HuH-7.5 (cell line): ENCODE measurements around the gene ATP1B3.
A peak's percentile ranks its signal among the peaks of the same experiment; 100 is the strongest.
"Not testable (repeated sequence)": the region's sequence is repeated elsewhere in the genome, so short reads cannot be mapped to it uniquely, and the experiment has no call there.

Source experiments
- DNase-seq: peaks from one replicate; pipeline ENCODE4 v3.0.0; 2011; ENCODE audit warnings: low spot score

Gene ATP1B3

DNA sequence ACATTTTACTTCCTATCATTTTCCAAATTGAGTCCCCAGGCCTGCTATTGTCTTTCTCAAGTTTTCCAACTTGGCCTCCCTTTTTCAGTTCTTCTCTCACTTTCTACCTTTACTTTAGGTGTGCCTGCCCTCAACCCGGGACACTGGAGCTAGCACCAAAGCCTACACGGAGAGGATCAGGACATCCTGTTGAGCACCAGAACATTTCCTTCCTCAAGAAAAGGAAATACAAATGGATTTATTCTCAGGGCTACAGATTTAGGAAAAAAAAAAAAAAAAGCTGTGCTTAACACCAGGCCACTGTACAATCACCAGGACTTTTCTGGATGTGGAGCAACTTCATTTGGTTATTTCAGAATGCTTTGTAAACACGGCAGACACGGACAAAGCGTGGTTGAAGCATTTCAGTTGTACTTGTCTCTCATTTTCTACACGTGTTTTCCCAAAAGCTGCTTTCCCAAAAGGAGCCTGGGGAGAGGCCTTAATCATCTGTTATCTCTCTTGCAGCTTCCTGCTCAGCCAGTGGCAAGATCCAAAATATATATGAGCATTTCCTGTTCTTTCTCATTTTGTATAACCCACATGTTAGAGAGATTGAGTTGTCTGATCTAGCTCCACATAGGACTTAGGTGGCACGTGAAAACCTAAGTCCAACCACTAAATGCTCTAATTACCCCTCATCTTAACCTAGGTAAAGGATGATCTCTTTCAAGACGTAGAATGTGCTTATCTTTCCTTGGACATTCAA lies 15.5 kb upstream of the ATP1B3 start:
- no peak for DNase-seq

DNA sequence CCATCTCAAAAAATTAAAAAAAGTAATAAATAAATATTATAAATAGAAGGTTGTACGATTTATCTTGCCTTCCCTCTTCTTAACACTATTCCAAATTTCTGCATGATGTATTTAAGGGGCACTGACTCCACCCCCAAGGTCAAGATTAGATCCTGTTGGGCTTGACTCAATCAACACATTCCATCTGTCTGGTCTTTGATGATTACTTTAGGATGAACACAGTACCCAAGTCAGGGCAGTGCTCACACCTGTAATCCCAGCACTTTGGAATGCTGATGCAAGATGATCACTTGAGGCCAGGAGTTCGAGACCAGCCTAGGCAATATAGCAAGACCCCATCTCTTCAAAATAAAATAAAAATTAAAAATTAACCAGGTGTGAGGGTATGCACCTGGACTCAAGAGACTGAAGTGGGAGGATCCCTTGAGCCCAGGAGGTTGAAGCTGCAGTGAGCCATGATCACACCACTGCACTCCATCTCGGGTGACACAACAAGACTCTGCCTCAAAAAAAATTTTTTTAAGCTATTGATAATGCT lies 14.1 kb upstream of the ATP1B3 start:
- no peak for DNase-seq

DNA sequence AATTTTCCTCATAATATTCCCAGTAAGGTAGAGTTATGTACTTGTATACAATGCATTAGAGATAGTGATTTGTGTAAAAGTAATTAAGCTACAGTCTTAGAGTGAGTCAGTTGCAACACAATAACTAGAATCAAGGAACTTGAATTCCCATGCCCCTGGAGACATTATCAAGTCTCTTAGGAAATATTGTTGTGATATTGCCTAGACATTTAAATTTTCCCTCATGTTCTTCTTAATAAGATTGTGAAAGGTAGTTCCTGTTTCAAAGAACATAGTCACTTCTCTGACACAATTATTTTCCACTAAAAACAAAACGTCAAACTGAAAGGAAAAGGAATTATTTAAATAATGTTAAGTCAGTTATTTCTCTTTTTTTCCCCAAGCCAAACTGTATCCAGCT lies 13.0 kb upstream of the ATP1B3 start:
- DNase-seq: no peak

DNA sequence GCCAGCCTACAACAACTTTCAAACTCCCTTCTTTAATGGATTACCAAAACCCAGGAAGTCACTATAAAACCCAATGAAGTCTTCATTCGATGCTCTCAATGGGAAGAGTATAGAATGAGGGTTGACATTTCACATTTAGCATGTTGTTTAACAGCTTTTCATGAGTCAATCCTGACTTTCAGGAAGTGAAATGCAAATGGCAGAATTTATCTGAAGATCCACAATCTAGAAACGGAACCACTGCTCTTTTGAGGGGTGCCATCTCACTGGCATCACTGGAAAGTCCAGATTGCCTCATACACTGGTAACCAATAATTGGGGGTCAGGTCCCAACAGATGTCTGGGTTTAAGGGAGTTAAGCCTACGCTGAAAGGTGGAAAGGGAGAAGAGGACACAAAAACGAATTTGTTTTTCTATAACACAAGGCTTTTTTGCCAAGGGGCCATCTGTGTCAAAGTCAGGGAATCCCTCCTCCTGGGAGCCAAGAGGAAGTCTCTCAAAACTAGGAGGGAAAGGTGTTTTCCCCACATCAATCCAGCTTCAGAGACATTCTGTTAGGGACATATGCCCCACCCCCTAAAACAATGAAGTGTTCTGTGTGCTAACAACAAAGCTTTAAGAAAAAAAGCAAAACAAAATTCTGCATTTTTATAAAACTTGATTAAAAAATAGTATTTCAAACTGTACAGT lies 12.0 kb upstream of the ATP1B3 start:
- no peak for DNase-seq

DNA sequence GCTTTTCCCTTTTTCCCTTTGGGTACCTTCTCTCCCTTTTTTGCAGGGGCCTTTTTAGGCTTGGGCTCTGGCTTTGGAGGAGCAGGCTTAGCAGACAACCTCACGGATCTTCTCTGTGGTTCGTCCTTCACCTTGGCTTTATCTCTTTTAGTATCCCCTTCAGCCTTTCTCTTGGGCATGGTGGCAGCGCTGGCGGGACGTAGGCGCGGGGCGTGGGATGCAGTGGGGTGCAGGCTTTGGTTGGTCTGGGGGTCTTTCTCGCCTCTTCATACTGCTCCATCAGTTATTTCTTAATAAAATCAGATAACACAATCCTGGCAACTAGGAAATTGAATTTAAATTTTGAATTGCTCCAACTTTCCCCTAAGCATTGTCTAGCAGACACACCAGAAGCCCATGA lies 11.3 kb upstream of the ATP1B3 start:
- no peak for DNase-seq

DNA sequence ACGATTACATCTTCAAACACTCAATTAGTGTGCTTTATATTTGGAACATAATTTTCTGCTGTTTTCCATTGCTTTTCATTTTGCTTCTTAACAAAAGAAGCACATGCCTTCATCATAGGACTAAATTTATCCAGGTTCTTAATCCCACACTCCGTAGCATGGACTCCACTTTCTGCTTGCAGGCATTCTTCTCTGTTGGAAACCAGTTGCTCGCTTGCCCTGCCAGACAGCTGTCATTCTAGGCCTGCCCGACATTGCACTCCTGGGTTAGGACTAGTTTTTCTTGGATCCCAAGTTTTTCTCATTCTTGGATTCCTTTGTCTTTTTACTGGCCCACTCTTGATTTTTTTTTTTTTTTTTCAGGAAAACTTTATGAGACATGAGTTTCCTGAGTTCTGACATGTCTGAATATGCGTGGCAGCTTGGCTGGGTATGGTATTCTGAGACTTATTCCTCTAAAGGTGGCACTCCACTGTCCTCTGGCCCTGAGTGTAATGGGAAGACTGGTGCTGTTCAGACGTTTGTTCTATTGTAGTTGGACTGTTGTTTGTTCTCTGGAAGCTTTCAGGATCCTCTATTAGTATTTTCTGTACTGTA lies 6.3 kb upstream of the ATP1B3 start:
- DNase-seq: no peak

DNA sequence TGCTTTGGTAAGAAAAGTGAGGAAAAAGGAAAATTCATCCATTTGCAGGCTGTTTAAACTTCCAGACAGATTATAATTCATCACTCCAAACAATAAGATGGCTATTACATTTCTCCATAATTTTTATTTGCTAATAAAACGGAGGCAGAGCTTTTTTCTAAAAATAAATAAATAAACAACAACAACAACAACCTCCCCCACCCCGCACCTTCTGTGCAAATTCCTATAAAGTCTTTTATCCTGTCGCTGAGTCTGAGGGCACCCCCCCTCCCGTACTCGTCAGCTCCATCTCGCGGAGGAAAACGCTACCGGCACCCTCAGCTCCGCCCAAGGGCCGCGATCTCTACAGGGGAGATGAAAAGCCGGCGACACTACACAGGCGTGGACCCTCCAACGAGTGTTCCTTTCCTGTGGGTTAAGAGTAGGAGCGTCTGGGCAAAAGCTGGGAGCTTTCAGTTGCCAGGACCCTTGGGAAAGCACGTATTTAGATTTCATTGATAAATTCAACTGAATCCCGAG lies 1.0 kb upstream of the ATP1B3 start:
- peak; percentile 79 for DNase-seq

DNA sequence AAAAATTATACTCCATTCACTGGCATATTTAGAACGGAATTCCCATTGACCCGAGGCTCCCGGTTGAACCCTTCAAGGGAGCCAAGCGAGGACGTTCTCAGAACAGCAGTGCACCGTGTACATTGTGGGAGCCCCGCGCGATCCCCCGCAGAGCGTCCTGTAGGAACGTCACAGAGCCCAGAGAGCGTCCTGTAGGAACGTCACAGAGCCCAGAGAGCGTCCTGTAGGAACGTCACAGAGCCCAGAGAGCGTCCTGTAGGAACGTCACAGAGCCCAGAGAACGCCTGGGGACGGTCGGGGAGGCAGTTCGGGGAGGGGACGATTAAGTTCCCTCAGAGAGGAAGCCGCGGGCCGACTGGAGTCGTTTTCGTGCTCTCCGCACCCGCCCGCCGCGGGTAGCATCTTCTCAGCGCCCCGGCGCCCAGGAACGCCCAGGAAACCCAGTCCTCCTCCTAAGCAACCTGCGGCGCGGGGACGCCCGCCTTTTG lies 506 bp upstream of the ATP1B3 start:
- DNase-seq: peak; percentile 16

DNA sequence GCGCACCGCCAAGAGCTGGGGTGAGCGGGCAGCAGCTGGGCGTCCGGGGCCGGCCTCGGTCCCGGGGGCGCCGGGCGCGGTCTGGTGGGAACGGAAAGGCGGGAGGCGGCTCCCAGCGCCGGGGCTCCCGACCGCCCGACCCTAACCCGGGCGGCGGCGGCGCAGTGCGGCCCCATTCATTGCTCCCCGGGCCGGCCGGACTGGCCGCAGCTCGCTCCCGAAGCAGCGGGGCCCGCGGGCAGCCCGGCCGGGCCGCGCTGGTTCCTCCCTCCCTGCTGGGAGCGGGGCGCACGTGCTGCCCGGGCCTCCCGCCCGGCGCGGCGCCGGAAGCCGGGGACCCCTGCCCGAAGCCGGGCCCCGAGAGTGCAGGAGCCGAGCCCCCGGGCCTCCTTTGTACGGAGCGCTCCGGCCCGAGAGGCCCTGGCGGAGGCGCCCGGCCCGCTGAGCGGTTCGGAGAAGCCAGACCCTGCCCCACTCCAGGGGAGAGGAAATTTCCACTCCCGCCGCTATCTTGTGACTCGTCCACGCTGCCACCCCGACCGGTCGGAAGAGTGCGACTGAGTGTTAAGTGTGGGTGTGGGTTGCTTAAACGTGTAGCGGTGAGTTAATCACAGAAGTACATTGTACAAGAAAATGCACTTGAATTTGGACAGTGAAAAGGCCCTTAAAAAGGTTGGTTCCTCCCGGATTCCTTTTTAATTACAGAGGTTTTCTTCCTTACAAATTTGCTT lies 613 bp downstream of the ATP1B3 start:
- peak; percentile 27 for DNase-seq

DNA sequence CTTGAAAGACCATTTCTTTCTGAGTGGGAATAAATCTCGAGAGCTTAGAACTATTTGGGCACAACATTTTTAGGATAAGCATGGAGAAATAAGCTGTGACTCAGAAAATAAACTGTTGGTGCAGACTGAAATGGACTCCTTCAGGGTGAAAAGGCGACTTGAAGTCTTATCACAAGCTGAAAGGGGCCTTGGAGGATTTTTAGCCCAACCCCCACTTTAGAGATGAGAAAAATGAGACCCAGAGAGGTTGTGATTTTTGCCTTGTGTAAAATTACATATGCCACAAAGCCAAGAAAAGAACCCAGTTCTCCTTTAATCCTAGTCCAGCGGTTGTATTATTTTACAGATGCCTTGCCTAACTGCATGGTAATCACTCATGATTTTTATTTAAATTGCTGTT lies 1.5 kb downstream of the ATP1B3 start:
- no peak for DNase-seq

DNA sequence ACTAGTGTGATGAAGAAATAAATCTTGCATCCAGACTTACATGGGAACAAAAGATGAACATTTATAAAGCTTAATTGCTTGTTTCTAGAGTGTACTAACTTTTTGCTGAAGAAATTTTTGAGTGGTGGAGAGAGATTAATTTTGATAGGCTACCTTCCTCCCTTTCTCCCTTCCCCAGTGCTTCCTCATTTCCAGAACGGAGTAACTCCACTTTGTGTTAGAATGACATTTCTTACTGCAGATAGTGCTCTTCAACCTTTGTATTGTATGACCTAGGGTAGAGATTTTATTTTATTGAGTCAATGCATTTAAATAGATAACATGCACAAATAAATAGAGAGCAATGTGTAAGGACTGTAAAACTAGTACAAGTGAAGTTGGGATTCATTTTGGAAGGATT lies 1.9 kb downstream of the ATP1B3 start:
- no peak for DNase-seq

DNA sequence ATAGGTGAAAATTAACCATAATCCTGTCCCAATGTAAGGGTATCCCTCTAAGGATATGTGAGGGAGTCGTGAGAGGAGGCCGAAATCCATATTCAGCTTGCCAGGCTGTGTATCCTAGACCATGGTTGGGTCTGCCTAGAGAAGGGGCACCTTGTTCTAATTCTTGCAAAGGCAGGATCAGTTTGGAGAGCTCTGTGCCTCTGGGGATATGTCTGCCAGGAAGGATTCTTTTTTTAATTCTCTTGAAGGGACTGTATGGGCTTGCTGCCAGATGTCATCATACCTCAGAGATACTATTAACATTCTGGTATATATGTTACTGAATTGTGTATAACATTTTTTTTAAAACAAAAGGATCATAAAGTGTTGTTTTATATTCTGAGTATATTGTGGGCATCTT lies 2.4 kb downstream of the ATP1B3 start:
- no peak for DNase-seq

DNA sequence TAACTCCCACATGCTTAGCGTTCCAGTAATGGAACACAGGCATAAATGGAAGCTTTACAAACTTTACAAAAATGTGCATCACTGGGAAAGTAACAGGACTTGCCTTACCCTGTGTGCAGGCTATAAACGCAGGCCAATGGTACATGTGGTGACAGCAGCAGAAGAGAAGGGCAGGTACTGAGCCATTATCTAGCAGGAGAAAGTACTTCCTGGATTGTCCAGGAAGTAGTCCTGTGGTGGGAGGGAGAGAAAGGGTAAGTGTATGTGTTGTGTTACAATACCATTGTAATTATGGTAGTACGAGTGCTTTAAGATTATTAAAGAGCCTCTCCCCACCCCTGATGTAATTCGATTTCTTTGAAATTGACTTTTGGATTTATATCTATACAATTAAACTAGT lies 5.3 kb downstream of the ATP1B3 start:
- DNase-seq: no peak

DNA sequence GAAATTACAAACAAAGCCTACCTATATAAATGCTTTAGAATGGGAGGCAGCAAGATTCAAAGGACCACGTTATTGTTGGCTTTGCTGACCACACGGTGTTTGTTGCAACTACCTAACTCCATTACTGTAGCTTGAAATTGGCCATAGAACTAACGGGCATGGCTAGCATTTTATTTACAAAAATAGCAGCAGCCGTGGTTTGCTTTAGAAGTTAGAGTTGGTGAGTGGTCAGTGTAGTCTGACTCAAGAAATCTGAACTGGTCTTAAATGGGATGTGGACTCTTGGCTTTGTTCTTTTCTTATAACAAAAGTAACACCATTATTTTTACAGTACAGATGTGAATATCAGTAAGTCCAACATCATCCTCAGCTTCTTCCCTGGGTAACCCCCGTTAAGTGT lies 10.6 kb downstream of the ATP1B3 start:
- DNase-seq: no peak

DNA sequence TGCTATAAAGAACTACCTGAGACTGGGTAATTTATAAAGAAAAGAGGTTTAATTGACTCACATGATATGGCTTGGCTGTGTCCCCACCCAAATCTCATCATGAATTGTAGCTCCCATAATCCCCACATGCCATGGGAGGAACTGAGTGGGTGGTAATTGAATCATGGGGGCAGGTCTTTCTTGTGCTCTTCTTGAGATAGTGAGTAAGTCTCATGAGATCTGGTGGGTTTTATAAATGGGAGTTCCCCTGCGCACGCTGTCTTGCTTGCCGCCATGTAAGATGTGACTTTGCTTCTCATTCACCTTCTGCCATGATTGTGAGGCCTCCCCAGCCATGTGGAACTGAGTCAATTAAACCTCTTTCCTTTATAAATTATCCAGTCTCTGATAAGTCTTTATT lies 12.1 kb downstream of the ATP1B3 start:
- DNase-seq: not testable (repeated sequence)

DNA sequence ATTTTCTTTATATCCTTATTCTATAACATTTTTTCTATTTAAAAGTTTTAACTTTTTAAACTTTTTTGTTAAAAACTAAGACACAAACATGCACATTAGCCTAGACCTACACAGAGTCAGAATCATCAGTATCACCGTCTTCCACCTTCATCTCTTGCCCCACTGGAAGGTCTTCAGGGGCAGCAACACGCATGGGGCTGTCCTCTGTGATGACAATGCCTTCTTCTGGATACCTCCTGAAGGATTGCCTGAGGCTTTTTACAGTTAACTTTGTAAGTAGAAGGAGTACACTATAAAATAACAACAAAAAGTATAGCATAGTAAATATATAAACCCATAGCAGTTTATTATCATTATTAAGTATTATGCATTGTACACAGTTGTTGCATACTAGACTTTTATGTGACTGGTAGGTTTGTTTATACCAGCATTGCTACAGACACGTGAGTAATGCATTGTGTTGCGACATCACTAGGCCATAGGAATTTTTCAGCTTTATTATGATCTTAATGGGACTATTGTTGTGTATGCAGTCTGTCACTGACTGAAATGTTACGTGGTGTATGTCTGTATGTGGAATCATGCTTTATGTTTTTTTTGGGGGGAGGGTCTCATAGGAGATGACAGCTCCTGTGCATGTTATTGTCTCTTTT lies 18.2 kb downstream of the ATP1B3 start:
- no peak for DNase-seq

DNA sequence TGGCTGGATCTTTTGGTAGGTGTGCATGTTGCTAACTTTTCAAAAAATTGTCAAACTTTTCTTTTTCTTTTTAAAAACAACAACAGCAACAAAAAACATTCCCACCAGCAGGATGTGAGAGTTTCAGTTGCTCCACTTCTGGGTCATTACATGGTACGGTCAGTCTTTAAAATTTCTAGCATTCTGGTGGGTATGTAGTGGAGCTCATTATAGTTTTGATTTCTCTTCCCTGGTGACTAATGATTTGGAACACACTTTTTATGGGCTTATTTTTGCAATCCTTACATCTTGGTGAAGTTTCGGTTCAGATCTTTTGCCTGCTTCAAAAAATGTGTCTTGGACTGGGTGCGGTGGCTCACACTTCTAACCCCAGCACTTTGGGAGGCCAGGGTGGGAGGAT lies 19.3 kb downstream of the ATP1B3 start:
- DNase-seq: no peak

DNA sequence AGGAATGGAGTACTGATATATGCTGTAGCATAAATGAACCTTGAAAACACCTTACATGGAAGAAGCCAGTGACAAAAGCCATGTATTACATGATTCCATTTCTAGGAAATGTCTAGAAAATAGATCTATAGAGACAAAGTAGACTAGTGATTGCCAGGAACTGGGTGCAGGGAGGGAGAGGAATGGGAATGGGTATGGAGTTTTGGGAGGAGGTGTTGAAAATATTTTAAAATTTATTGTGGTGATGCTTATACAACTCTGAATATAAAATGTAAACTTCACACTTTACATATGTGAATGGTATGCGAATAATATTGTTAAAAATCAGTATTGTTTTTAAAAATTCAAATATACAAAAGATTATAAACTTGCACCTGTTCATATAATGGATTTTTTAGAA lies 22.5 kb downstream of the ATP1B3 start:
- DNase-seq: no peak

DNA sequence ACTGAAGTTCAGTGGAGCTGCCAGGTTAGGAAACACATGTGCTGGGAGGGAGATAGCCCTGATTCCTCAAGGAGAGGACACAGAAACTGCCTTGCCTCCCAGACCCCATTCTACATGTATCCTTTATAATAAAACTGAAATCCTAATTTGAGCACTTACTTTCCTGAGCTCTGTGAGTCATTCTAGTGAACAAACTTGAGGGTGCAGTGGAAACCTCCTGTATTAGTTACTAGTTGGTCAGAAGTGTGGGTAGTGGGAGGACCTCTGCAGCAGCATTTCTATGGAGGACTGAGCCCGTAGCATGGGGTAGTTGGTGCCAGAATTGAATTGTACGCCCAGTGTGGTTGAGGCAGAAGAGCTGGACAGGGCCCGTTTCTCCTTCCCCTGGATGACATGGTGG lies 23.9 kb downstream of the ATP1B3 start:
- DNase-seq: no peak

DNA sequence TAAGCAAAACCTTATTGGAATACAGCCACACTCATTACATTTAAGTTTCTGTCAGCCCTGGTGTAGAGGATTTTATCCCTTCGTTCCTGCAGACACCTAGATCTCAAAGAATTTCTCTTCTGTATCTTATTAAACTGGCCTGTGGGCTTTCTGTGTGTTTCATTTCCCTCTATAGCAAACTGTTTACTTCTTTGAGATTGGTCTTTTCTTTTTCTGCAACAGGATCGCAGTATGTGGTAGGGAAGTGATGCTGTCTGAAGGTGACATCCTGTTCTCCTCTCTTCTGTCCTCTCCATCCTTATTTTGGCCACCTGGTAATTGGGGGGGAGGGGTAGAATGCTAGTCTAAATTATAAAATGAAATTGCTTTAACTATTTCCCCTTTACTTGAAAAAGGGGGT lies 25.5 kb downstream of the ATP1B3 start:
- no peak for DNase-seq

DNA sequence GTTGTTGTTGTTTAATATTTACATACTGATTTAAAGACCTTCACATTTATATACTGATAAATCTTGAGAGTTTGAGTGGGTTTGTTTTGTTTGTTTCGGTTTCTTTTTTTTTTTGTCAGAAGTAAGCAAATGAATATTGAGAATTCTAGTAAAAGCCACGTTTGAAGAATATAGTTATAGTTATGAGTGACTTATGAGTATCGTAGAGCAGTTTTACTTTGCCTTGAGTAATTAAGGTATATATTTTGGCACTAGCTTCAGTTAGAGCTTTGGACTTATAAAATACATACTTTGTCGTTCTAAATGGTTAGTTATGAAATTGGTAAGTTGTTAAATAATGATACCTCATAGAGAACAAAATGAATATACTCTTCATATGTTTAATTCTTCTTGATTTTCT lies 27.8 kb downstream of the ATP1B3 start:
- DNase-seq: no peak

DNA sequence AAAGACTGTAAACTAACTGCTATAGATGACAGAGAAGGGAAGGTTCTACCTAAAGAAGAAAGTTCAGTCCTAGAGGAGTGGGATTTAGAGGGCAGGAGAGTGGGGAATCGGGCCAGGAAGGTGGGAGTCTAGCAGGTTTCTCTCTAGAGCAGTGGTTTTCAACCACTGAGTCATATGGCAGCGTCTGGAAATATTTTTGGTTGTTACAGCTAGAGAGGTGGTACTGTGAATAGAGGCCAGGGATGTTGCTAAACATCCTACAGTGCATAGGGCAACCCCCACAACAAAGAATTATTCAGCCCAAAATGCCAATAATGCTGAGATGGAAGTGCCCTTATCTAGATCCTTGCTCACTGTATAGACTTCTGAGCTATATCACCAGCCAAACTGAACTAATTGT lies 28.7 kb downstream of the ATP1B3 start:
- no peak for DNase-seq
